AG20443 (cell line): ENCODE results near the gene RFXANK.
"Not testable (repeated sequence)": the region's sequence is repeated elsewhere in the genome, so short reads cannot be mapped to it uniquely, and the experiment has no call there.

Experiments
- DNase-seq: peaks from one replicate; pipeline ENCODE4 v3.0.0; 2012; ENCODE audit warnings: low spot score, mixed read lengths

The RFXANK gene, protein sequence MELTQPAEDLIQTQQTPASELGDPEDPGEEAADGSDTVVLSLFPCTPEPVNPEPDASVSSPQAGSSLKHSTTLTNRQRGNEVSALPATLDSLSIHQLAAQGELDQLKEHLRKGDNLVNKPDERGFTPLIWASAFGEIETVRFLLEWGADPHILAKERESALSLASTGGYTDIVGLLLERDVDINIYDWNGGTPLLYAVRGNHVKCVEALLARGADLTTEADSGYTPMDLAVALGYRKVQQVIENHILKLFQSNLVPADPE

DNA sequence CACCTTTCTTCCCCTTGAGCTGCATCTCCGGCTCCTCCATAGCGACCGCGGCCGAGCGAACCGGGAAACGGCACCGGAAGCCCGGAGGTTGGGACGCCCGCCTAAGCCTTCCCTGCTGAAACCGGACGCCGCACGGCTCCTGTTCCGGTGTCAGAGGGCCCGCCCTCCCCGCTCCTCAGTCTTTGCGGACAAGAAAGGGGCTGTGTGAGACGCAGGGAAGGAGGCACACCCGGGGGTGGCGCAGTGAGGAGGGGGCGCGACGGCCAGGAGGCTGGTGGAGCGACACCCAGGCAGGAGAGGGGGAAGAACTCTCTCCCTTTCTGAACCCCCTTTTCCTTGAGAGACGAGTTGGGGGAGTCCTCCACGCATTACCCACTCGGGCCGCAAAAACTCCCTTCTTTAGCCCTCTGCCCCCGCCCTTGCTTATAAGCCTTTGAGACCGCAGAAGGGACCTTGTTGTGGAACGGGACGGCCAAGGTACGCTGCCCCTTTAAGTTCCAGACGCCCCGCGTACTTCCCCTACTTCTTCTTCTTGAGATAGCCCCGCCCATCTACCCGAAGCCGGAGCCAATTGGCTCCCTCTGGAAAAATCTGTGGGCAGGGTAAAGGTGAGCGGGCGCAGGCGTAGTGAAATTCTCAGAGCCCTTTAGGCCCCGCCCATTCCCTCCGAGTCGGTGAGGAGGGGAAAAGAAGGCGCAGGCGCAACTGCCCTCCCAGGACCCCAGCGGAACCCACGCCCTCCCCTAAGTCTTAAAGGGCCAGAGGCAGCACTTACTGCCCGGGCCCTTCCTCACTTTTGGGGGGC is at the start of gene RFXANK, which contains the start of gene BORCS8:
Gene RFXANK, plus strand, starts transcription at position 181 of the 805 bp plus-strand sequence. CDS start 1,689 bp downstream, outside the sequence.
Gene BORCS8, minus strand, starts transcription at position 75 of the 805 bp plus-strand sequence. Its CDS starts 35 bp downstream, at position 40.
- peak; percentile 99 for DNase-seq

DNA sequence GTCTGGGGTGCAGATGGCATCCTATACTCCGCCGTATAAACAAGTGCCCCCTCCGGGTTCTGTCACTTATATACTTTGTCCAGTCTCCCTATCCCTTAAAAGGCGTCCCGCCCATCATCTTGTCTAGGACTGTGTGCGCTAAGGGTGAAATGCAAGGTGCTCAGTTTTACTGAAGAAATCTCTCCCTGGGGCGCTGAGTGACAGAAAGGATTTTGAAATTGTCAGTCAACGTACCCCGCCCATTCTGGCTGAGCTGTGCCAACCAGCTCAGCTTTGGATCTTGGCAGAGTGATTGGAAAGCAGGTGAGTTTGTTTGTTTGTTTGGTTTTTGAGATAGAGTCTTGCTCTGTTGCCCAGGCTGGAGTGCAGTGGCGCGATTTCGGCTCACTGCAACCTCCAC is 49.7 kb upstream of the RFXANK start:
- no peak for DNase-seq

DNA sequence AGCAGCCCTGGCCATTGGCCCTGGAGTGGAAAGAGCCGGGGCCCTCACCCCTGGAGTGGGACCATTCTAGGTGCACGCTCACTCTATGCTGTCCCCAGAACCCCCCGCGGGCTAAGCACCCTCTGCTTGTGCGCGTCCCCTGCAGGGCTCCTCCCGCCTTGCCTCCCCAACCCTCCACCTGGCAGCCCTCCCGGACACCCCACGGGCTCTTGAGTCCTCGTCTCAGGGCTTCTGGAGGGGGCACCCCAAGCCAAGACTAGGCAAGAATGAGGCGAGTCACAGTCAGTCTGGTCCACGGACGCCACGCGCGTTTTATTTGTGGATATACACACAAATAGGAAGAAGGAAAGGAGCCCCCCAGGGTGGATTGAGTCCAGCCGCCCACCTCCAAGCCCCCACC is 46.8 kb upstream of the RFXANK start:
- no peak for DNase-seq

DNA sequence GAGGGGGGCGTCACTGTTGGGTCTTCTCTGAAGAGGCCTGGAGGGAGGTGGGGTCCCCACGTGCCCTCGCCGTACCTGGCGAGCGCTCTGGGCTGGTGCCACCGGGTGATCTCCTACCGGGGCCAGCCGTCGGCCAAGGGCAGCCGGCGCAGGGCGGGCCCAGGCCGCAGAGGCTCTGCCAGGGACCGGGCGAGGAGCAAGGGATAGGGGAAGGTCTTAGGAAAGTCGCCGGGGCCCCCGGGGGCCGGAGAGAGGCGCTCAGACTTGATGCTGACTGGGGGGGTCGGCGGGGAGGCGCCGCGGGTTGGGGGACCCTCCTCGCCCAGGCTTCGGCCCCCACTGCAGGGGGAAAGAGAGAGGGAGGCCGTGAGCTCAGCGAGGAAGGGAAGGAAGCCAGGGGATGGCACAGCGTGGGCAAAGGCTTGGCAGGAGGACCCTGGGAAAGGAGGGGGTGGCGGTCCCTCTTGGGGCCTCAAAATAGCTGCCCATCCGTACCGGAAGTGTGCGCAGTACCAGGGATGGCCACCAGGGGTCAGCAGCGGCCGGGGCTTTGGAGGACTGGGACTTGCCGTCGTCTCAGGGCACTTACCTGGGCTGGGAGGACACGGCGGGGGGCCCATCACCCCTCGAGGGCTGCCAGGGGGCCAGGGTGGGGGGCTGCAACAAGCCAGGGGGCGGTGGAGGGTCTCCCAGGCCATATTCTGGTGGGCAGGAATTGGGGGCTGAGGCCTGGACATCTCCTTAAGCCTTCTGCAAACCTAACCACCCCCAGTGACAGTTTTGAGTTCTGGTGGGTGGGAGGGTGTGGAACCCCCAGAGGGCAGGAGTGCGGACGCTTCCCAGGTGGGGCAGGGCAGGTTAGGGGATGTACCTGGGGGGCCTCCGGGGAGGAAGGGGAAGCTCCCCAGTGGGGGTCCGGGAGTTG is 46.1 kb upstream of the RFXANK start:
- DNase-seq, result peak; percentile 86

DNA sequence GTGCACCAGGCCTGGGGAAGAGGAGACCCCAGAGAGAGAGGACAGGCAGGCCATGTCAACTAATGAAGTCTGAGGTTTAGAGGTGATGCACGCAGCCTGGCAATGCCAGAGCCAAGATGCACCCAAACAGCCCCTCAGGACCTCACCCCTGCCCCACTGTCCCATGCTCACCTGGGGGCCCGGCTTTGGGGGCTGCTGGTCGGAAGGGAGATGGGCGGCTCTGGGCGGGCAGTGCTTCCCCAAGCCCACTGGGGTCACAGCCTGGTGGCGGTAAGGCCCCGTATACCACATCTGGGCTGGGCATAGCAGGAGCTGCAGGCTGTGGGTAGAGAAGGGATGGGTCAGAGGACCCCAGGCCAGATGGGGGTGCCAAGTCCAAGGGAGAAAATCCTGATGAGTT is 45.2 kb upstream of the RFXANK start:
- DNase-seq, result no peak

DNA sequence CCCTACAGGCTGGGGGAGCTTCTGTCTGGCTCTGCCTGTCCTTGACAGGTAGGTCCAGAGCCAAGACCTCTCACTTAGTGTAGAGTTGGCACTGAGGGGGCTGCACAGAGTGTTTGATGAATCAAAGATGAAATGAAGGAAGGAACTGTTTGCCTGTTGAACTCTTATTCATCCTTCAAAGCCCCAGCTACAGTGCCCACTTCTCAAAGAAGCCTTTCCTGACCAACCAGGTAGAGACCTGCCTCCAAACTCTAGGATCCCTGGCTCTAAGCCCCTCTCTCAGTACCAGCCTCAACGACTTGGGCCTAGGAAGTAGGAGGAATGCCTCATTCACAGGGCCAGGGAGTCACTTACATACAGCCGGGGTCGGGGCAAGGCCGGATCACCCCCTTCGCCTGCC is 44.7 kb upstream of the RFXANK start:
- DNase-seq, result no peak

DNA sequence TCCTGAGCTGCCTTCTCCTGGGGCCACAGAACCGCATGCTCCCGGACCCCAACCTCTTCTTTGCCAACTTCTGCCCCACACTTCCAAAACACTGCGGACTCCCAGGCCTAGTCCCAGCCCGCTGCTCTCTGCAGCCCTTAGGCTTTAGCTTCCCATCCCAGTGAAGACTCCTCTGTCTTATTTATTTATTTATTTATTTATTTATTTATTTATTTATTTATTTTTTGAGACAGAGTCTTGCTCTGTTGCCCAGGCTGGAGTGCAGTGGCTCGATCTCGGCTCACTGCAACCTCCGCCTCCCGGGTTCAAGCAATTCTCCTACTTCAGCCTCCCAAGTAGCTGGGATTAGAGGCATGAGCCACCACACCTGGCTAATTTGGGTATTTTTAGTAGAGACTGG is 43.6 kb upstream of the RFXANK start:
- not testable (repeated sequence) for DNase-seq

DNA sequence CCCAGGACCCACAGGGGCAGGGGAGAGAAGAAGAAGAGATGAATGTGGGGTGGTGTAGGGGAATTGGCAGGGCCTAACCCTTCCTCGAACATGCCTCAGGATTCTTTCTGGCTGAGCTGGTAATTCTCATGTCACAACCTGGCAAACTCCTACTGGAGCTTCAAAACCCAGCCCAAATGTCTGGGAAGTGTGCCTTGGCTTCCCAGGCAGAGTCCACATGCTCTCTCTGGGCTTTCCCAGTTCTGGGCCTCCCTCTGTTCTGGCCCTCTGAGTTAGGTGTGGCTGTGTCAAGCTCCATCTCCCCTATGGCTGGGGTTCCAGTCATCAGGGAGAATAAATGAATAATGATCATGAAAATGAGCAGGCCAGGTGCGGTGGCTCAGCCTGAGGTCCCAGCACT is 42.6 kb upstream of the RFXANK start:
- no peak for DNase-seq

DNA sequence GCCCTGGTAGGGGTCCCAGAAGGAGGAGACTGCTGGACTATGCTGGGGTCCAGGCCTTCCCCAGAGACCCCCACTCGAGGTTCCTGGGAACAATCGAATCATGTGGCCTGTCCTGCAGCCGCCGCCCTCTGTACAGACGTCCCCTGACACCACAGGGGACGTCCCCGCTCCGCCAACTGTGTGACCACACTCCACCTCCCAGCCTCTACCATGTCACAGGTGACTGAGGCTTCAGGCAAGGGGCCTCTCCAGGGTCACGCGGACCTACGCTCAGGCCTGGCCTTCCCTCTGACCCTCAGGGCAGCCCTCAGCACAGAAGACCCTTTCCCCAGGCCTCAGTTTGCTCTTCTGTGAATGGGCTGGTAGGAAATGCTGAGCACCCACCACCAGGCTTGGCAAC is 40.6 kb upstream of the RFXANK start:
- DNase-seq, result no peak

DNA sequence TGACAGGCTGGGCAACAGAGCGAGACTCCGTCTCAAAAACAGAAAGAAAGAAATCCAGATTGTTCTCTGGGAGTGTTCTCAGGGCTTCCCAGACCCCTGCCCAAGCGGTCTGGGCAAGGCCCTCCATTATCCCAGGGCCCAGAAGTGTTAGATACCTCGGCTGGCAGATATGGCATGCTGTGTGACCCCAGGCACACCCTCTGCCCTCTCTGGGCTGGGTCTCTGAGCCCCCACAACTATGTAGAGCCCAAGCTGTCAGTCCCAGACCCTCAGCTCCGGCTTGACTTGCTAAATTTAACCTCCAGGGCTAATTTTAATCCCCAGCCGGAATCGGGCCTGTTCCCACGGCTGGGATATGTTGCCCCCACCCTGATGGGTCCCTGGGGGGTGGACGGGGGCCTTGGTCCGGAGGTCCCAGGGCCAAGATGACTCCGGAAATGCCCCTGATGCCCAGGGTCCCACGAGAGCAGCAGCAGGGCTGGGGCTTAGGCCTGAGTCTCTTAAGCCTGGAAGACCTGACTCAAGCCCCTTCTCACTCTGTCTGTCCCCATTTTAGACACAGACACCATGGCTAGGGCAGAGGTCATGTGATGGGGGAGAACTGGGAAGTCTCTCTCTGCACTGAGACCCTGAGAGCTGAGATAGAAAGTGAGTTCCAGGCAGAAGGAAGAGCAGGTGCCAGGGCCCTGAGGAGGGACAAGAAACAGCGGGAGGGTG is 39.2 kb upstream of the RFXANK start:
- no peak for DNase-seq

DNA sequence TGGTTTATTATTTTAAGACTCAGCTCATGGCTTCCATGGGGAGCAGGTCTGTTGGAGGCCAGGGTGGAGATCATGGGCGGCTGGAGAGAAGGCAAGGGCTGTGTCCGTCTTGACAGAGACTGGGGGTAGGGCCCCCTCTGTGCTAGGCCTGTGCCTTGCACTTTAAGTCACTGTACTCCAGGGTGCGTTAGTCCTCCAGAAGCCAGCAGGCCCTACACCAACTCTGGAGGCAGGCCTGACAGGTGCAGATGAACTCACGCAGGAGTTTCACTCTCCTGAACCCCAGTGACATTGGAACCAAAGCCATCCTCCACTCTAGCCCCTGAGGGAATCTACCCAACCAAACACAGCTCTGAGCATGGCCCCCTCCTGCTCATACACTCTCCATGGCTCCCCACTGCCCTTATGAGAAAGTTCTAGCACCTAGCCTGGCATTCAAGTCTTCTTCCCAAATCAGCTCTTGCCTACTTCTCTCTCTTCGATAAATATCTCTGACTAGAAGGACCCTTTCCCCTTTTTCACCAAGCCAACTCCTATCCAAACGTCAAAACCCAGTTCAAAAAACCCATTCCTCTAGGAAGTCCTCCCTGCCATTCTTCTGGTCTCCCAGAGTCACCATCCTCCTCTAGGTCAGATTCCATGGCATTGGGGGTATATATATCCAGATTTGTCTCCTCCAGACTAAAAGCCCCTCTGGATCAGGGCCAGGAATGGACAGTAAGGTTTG is 37.1 kb upstream of the RFXANK start:
- DNase-seq, result no peak

DNA sequence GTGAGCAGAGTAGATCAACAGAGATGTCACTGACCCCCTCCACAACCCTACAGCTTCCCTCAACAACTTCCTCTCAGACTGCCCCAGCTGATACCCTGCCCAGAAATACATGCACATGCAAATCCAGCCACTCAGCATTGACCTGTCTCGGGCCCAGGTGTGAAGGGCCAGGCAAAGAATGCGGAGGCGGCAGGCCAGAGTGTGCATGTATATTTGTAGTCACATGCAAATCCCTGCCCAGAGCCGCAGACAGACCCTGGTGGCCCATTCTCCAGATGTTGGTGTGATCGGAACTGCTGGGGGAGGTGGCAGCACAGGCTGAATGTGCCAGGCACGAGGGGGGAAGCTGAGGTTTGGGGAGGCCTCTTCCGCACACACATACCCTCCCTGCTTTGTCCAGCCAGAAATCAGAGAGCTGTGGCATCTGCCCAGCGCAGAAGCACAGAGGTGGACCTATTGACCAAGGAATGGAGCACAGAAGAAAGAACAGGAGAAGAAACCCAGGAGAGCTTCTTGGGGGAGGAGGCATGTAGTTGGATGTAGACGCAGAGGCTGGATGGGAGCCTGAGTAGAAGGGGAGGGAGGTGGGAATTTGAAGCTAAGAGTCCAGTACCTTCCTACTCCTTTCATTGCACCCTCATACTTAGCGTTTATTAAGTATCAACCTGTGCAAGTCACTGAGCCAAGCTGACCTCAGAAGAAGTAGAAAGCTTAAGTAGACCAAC is 36.4 kb upstream of the RFXANK start:
- DNase-seq, result no peak

DNA sequence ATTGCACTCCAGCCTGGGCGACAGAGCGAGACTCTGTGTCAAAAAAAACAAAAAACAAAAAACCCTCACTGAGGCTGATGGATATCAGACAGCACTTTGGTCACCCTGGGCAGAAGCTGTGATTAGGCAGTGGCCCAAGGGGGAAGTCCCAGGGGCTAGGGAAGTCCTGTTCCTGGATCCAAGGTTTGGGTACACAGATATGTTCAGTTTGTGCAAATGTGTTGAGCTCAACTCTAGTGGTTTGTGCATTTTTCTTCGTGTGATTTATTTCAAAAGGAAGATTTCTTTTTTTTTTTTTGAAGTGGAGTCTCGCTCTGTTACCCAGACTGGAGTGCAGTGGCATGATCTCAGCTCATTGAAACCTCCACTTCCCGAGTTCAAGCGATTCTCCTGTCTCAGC is 34.2 kb upstream of the RFXANK start:
- DNase-seq, result no peak

DNA sequence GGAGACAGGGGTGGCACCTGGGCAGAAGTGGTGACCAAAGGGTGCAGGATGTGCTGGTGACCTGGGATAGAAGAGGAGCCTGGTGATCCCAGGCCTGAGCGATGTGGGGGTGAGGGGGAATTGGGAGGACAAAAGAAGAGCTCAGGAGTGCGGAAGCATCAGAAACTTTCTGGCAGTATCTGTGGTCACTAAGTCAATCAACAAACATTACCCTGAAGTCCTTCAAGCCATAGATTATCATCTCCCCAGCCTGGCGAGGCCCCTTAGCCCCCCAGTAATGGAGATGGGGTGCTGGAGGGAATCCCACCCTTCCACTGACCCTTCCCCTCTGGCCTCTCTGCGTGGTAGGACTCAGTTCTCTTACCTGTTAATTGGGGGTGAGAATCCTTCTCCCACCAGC is 32.5 kb upstream of the RFXANK start:
- DNase-seq, result no peak

DNA sequence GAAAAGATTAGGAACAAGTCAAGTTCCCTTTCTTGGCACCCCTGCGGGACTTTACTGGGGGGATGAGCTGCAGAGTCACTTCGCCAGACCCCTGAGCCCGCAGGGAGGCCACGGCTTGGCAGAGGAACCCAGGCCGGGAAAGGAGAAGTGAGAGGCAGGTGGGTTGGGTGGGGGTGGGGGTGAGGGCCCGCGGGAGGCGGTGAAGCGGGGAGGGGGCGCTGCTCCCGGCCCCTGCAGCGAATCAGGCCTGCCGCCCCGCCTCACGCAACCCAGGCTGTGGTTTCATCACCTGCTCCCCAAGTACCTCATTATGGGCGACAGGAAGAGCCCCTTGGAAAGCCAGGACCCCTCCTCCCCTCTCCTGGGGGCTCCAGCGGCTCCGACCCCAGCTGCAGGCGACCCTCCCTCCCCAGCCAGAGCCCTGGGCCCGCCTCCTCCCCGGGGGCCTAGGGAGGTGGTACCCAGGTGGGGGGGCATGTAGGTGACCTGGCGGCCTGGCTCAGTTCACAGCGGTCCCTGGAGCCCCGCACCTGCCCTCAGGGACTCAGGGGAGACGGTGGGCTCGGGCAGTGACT is 31.5 kb upstream of the RFXANK start:
- DNase-seq, result no peak

DNA sequence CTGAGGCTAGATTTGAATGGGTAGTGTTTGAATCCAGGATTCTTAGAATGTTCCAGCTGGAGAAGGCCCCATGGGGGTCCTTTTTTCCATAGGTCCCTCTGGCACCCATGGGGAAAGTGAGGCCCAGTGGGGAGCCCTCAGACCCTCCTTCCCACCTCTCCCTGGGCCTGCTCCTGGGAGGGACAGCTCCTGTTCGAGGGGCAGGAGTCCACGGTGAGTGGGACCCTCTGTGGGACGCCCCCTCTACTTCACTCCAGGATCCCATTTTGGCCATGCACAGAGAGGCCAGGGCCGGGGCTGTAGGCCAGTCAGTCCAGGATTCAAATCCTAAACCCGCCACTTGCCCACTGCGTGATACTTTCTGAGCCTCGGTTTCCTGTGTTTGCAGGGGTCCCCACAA is 29.6 kb upstream of the RFXANK start:
- no peak for DNase-seq

DNA sequence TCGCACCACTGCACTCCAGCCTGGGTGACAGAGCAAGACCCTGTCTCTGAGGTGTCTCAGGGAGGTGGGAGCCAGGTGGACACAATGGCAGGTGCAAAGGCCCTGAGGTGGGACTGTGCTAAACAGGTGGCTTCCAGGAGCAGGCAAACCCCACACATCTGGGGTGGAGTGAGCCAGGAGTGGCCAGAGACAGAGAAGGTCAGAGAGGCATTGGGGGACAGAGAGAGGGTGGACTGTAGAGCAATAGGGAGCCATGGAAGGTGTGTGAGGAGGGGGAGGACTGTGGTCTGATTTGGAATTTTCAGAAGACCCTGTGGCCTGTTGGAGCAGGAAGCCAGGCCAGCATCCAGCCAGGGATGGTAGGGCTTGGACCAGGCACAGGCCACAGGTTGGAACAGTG is 26.7 kb upstream of the RFXANK start:
- no peak for DNase-seq

DNA sequence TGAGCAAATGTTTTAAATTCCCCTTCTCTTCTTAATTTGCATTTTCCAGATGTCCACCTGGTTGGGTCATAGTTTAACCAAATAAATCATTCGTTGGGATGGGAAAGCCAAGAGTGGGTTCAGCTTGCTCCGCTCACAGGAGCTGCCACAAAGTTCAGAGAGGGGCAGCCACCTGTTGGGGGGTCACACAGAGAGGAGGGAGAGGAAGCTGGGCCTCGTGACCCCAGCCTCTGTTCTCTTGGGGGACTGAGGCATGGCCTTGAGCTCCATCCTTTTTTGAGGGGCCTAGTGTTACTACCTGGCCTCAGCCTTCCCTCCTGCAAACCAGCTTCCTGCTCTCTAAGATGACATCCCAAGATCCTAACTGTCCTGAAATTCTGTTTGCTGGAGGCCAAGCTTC is 24.4 kb upstream of the RFXANK start:
- no peak for DNase-seq

DNA sequence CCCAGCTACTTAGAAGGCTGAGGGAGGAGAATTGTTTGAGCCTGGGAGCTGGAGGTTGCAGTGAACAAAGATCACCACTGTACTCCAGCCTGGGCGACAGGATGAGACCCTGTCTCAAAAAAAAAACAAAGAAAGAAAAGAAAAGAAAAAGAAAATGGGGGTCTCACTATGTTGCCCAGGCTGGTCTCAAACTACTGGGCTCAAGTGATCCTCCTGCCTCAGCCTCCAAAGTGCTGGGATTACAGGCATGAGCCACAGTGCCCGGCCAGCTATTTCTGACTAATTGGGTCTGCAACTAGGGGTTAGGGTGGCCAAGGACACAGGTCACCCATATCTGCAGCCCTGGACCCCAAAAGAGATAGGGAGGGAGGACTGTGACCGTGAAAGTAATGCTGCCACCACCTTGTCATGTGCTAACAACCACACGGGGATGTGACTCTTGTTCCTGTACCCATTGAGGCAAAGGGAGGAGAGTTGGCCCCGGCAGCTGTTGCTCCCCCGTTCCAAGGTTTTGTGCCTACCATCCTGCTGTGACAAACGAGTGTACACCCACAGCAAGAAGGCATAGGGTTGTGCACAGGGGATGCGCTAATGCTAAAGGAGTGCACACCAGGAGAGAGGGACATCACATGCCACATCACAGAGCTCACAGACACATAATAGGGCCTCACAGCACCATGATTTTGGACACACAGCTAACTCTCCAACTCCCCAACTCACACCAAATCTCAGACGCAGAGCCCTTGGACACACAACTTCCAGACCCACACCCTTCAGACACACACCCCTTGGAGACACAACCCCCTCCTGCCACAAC is 22.6 kb upstream of the RFXANK start:
- no peak for DNase-seq
